Measurements from ENCODE around the gene MUC3A.

The MUC3A gene

DNA sequence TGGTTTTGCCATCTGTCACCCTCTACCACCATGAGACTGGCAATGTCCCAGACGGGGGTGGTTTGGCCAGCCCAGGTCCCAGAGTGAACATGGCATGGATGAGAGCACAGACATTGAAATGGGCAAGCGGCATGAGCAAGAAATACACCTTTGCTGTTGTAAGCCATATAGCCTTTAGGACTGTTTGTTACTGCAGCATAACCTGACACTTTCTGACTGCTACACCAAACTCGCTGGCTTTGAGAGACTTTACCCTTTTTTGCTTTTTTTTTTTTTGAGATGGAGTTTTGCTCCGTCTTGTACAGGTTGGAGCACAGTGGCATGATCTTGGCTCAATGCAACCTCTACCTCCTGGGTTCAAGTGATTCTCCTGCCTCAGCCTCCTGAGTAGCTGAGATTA lies 5.2 kb upstream of the MUC3A start:
- DNase-seq (ENCODE audit: low read depth), result no peak

DNA sequence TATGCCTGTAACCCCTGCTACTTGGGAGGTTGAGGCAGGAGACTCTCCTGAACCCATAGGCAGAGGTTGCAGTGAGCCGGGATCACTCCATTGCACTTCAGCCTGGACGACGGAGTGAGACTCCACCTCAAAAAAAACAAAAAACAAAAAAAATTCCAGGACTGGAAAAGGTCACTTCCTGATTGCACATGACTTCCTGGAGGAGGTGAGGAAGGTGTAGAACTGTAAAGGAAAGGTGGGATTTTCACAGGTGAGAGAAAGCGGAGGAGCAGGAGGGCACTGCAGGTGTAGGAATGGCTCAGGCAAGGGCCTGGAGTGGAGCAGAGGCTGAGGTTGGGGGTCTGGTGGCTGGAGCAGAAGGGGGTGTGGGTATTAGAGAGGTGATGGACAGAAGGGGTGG lies 3.2 kb upstream of the MUC3A start:
- DNase-seq (ENCODE audit: low read depth), result no peak

DNA sequence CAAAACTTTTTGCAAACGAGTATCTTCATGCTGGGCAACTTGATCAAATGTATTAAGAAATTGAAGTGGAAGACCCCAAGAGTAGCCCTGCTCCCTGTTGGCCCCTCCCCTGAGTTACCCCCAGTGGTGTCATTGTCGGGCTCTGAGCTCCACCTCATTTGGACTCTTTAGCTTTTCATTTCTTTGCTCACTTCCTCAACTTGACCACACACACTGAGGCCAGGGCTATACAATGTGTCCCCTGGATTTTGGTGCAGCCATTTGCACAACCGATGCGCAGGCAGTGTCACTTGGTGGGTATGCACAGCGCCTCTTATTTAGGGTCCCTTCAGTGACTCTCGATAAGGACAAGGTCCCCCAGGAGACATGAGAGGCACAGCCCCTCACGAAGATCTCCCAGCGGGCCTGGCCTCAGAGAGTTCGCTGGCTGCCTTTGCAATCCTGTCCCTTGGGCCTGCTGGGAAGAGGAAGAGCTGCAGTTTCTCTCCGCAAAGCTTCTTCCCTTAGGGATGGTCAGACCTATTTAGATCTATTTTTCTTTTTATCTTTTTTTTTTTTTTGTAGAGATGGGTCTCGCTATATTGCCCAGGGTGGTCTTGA lies 2.5 kb upstream of the MUC3A start:
- DNase-seq (ENCODE audit: low read depth), result no peak

GRCh38 chr7:100947792-100948191 lies 1.5 kb upstream of the MUC3A start:
- DNase-seq (ENCODE audit: low read depth), result no peak

DNA sequence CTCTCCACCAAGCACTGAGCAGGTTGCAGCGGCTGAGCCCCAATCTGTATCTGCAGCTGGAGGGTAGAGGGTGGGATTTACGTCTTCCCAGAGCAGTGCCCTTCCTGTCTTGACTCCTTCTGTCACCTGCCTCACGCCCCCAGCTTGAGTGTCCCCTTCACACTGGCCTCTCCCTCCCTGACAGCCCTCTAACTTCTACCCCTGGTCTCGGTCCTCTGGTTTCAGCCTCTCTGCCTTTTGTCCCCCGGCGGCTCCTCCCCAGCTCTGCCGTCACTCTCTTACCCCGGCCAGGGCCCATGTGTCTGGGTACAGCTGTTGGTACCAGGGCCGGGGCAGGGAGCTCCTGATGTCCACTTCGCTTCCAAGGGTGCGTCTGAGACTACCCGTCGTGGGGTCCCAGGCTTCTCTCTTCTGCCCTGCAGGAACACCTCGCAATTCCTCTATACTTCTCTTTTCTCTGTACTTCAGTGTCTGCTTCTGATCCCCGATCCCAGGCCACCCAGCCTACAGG lies 654 bp downstream of the MUC3A start:
- no peak for DNase-seq (ENCODE audit: low read depth)

- DNase-seq (ENCODE audit: low read depth), result no peak
Observed at GRCh38 chr7:100951172-100951571, 1.8 kb downstream of the MUC3A start.

- no peak for DNase-seq (ENCODE audit: low read depth)
Observed at GRCh38 chr7:100951888-100952560, 2.7 kb downstream of the MUC3A start.

GRCh38 chr7:100952641-100953040 lies 3.3 kb downstream of the MUC3A start:
- DNase-seq (ENCODE audit: low read depth), result no peak

DNA sequence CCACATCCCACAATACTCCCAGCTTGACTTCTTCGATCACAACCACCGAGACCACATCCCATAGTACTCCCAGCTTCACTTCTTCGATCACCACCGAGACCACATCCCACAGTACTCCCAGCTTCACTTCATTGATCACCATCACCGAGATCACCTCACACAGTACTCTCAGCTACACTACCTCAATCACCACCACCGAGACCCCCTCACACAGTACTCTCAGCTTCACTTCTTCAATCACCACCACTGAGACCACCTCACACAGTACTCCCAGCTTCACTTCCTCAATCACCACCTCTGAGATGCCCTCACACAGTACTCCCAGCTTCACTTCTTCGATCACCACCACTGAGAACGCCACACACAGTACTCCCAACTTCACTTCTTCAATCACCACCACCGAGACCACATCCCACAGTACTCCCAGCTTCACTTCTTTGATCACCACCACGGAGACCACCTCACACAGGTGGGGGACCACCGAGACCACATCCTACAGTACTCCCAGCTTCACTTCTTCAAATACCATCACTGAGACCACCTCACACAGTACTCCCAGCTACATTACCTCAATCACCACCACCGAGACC lies 8.6 kb downstream of the MUC3A start:
- no peak for DNase-seq (ENCODE audit: low read depth)

DNA sequence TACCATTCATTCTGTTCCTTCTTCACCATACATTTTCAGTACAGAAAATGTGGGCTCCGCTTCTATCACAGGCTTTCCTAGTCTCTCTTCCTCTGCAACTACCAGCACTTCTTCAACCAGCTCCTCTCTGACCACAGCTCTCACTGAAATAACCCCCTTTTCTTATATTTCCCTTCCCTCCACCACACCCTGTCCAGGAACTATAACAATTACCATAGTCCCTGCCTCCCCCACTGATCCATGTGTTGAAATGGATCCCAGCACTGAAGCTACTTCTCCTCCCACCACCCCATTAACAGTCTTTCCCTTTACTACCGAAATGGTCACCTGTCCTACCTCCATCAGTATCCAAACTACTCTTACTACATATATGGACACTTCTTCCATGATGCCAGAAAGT lies 10.6 kb downstream of the MUC3A start:
- no peak for DNase-seq (ENCODE audit: low read depth)

DNA sequence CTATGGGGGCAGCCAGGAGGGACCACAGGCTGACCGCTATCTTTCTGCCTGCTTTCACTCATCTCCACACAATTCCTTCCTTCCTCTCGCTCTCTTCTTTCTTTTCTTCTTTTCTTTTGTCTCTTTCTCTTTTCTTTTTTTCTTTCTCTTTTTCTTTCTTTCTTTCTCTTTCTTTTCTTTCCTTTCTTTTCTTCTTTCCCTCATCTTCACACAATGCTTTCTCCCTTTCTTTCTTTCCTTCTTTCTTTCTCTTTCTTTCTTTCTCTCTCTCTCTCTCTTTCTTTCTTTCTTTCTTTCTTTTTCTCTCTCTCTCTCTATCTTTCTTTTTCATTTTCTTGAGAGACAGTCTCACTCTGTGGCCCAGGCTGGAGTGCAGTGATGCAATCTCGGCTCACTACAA lies 13.2 kb downstream of the MUC3A start:
- DNase-seq (ENCODE audit: low read depth), result no peak

- no peak for DNase-seq (ENCODE audit: low read depth)
Observed at GRCh38 chr7:100963386-100963785, 14.1 kb downstream of the MUC3A start.

GRCh38 chr7:100963874-100964273 lies 14.5 kb downstream of the MUC3A start:
- no peak for DNase-seq (ENCODE audit: low read depth)

- DNase-seq (ENCODE audit: low read depth), result no peak
Observed at GRCh38 chr7:100964630-100965029, 15.3 kb downstream of the MUC3A start.

DNA sequence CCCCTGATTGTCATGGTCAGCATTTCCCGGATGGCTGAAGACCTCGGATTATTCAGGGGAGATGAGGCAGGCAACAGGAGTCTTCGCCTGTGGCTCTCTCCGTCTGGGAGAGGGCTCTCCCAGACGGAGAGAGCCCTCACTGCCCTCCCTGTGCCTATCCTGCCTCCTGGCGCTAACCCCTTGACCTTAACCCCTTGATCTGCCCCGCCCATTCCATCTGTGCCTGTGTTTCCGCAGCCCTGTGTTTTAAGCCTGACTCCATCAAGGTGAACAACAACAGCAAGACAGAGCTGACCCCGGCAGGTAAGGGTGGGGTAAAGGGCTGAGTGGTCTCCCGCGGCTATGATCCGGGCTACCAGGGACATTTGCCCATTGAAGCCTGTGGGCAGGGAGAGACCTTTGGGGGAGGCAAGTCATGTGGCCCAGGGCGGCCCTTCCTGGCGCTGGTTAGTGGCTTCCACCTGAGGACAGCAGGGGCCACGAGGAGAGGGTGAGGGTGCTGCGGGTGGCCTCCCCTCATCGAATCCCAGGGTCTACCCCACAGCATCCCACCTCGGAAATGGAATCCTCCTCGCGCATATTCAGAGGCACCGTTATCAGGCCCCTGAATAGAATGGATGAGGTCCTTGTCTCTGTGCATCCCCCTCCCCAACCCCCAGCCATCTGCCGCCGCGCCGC lies 15.8 kb downstream of the MUC3A start:
- no peak for DNase-seq (ENCODE audit: low read depth)

- peak; percentile 65 for DNase-seq (ENCODE audit: low read depth)
Observed at GRCh38 chr7:100965723-100966541, 16.6 kb downstream of the MUC3A start.

DNA sequence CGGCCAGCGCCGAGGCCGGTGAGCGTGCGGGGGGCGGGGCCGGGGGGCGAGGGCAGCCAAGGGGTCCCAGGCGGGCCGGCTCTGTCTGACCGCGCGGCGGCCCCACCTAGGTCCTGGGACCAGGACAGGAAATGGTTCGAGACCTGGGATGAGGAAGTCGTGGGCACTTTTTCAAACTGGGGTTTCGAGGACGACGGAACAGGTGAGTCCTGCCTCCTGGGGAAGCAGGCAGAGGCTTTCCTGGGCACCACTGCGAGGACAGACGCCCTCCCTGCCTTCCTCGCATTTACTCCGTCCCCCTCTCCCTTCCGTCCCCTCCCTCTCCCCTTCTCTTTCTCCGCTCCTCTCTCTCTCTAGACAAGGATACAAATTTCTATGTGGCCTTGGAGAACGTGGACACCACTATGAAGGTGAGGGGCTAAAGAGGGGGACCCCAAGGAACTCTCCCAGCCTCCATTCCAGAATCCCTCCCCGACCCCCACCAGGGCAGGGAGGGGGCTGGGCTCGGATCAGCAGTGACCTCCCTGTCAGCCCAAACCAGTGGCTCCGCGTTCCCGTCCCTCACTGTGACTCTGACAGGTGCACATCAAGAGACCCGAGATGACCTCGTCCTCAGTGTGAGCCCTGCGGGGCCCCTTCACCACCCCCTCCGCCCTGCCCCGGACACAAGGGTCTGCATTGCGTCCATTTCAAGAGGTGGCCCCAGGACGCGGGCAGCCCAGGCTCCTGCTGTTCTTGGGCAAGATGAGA lies 17.4 kb downstream of the MUC3A start:
- no peak for DNase-seq (ENCODE audit: low read depth)

DNA sequence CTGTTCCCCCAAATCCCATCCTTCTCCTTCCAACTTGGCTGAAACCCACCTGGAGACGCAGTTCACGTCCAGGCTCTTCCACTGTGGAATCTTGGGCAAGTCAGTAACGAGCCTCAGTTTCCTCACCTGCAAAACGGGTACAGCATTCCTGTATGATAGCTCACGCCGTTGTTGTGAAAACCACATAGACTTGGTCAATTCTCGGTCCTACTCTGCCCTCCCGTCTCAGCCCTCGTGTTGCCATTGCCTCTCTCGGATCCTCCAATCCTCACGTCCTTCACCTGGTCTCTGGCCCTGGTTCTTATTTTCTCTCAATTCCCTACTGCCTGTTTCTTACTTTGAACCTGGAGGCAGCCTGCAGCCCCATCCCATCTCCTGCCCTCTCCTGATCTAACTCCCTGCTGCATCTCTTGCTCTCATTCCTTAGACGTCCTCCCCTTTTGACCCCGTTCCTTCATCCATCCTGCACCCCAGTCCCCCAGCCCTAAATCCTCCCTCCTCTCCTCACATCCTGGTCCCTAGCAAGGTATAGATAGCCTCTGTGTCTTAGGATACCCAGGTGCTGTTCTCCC lies 18.0 kb downstream of the MUC3A start:
- DNase-seq (ENCODE audit: low read depth), result no peak

- DNase-seq (ENCODE audit: low read depth), result no peak
Observed at GRCh38 chr7:100968031-100968430, 18.7 kb downstream of the MUC3A start.

- DNase-seq (ENCODE audit: low read depth), result no peak
Observed at GRCh38 chr7:100968650-100969049, 19.3 kb downstream of the MUC3A start.

- no peak for DNase-seq (ENCODE audit: low read depth)
Observed at GRCh38 chr7:100969066-100969615, 19.8 kb downstream of the MUC3A start, which contains the start of gene MUC12. MUC12 (plus strand) TSS chr7:100969565; CDS start chr7:100969623, 58 bp downstream.

Data from activated T-cell treated with anti-CD3 and anti-CD28 coated beads for 1 hour (primary cell).